ENCODE measurements around the gene LARP1.

LARP1 gene

GRCh38 chr5:154771383-154771901 lies 16.3 kb downstream of the LARP1 start:
- H3K4me2 ChIP-seq (ENCODE audit: low read depth, low read length, poor library complexity, severe bottlenecking): peak overlapping the region; percentile 30
- H3K27ac ChIP-seq (ENCODE audit: low read depth, low read length): peak overlapping the region; percentile 28
- H4K20me1 ChIP-seq (ENCODE audit: low read depth, low read length): peaks cover 60% of the 10 kb centered on the region

GRCh38 chr5:154773326-154773725 lies 18.1 kb downstream of the LARP1 start:
- no peaks in the 10 kb centered on the region for H3K9me3 ChIP-seq (ENCODE audit: insufficient read depth, low read length)
- no peaks in the 10 kb centered on the region for H3K9me2 ChIP-seq (replicated peaks; ENCODE audit: insufficient read depth, low read length)
- no peak overlapping the region for H2AFZ ChIP-seq (ENCODE audit: low read depth, low read length, severe bottlenecking)
- no peak overlapping the region for H3K27ac ChIP-seq (ENCODE audit: low read depth, low read length)
- H3K4me2 ChIP-seq (ENCODE audit: low read depth, low read length, poor library complexity, severe bottlenecking): no peak overlapping the region
- peaks cover 10% of the 10 kb centered on the region; the same call in 1 of the 2 replicates for H3F3A ChIP-seq (ENCODE audit: insufficient read depth)
- H3K36me3 ChIP-seq (ENCODE audit: low read length): peaks cover 5% of the 10 kb centered on the region; the same call in 1 of the 2 replicates
- H3K9ac ChIP-seq (ENCODE audit: low read length): no peak overlapping the region
- no peak overlapping the region for H3K4me3 ChIP-seq (ENCODE audit: insufficient read depth, low read length, poor library complexity, severe bottlenecking)
- H3K27me3 ChIP-seq (ENCODE audit: low read length): no peaks in the 10 kb centered on the region
- no peak for TF ChIP-seq EZH2phosphoT487 (conservative IDR thresholded peaks at IDR 0.05; ENCODE audit: low read length)
- TF ChIP-seq, protein P1, sequence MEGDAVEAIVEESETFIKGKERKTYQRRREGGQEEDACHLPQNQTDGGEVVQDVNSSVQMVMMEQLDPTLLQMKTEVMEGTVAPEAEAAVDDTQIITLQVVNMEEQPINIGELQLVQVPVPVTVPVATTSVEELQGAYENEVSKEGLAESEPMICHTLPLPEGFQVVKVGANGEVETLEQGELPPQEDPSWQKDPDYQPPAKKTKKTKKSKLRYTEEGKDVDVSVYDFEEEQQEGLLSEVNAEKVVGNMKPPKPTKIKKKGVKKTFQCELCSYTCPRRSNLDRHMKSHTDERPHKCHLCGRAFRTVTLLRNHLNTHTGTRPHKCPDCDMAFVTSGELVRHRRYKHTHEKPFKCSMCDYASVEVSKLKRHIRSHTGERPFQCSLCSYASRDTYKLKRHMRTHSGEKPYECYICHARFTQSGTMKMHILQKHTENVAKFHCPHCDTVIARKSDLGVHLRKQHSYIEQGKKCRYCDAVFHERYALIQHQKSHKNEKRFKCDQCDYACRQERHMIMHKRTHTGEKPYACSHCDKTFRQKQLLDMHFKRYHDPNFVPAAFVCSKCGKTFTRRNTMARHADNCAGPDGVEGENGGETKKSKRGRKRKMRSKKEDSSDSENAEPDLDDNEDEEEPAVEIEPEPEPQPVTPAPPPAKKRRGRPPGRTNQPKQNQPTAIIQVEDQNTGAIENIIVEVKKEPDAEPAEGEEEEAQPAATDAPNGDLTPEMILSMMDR (IDR thresholded peaks at IDR 0.05; ENCODE audit: insufficient read depth, low read length, poor library complexity, severe bottlenecking): no peak
- H4K20me1 ChIP-seq (ENCODE audit: low read depth, low read length): peaks cover 59% of the 10 kb centered on the region
- peaks cover 100% of the 10 kb centered on the region for H3K79me2 ChIP-seq (ENCODE audit: insufficient read depth, low read length)

More at GRCh38 chr5:154771383-154771901, 16.3 kb downstream of the LARP1 start:
- Histone ChIP-seq H3K27me3 (ENCODE audit: low read length) (no peaks in the 10 kb centered on the region), H3K9me3 (ENCODE audit: insufficient read depth, low read length) (no peaks in the 10 kb centered on the region), H3F3A (ENCODE audit: insufficient read depth) (peaks cover 22% of the 10 kb centered on the region), H2AFZ (ENCODE audit: low read depth, low read length, severe bottlenecking) (no peak overlapping the region), H3K9ac (ENCODE audit: low read length) (peak overlapping the region; percentile 12; the same call in 1 of the 2 replicates), H3K4me3 (ENCODE audit: insufficient read depth, low read length, poor library complexity, severe bottlenecking) (no peak overlapping the region), H3K36me3 (ENCODE audit: low read length) (peaks cover 5% of the 10 kb centered on the region; the same call in 1 of the 2 replicates), H3K9me2 (replicated peaks; ENCODE audit: insufficient read depth, low read length) (no peaks in the 10 kb centered on the region), H3K79me2 (ENCODE audit: insufficient read depth, low read length) (peaks cover 100% of the 10 kb centered on the region)
- TF ChIP-seq, protein P1 (IDR thresholded peaks at IDR 0.05; ENCODE audit: insufficient read depth, low read length, poor library complexity, severe bottlenecking): no peak
- TF ChIP-seq EZH2phosphoT487 (conservative IDR thresholded peaks at IDR 0.05; ENCODE audit: low read length): no peak

- Histone ChIP-seq H3K4me2 (ENCODE audit: low read depth, low read length, poor library complexity, severe bottlenecking) (no peak overlapping the region), H2AFZ (ENCODE audit: low read depth, low read length, severe bottlenecking) (no peak overlapping the region), H3K9me2 (replicated peaks; ENCODE audit: insufficient read depth, low read length) (no peaks in the 10 kb centered on the region), H3K27me3 (ENCODE audit: low read length) (no peaks in the 10 kb centered on the region), H3K36me3 (ENCODE audit: low read length) (peaks cover 5% of the 10 kb centered on the region; the same call in 1 of the 2 replicates), H3F3A (ENCODE audit: insufficient read depth) (0 out of 2 replicates have a peak, but pooled peaks cover 5% of the 10 kb centered on the region), H4K20me1 (ENCODE audit: low read depth, low read length) (peaks cover 55% of the 10 kb centered on the region), H3K79me2 (ENCODE audit: insufficient read depth, low read length) (peaks cover 100% of the 10 kb centered on the region), H3K9ac (ENCODE audit: low read length) (no peak overlapping the region), H3K27ac (ENCODE audit: low read depth, low read length) (no peak overlapping the region), H3K4me3 (ENCODE audit: insufficient read depth, low read length, poor library complexity, severe bottlenecking) (no peak overlapping the region), H3K9me3 (ENCODE audit: insufficient read depth, low read length) (no peaks in the 10 kb centered on the region)
- no peak for TF ChIP-seq EZH2phosphoT487 (conservative IDR thresholded peaks at IDR 0.05; ENCODE audit: low read length)
- TF ChIP-seq, protein P1 (IDR thresholded peaks at IDR 0.05; ENCODE audit: insufficient read depth, low read length, poor library complexity, severe bottlenecking): no peak
Measured at GRCh38 chr5:154776167-154776566, 21.0 kb downstream of the LARP1 start.
